Fibroblast of mammary gland (primary cell): ENCODE measurements around the gene TPPP2.

Experiments used
- DNase-seq: peaks from one replicate; pipeline ENCODE4 v3.0.0-alpha.2; 2010; ENCODE audit warnings: low read depth
- H3K4me3 ChIP-seq: 2 replicates; pipeline ENCODE4 v1.5.1; 2011; ENCODE audit warnings: low read depth, mild to moderate bottlenecking, low read length, moderate library complexity; ENCODE audit not compliant: control insufficient read depth
- TF ChIP-seq, protein P1 (sequence below): conservative IDR thresholded peaks from 2 replicates; pipeline ENCODE4 v1.5.1; 2011; ENCODE audit warnings: low read depth, low read length, inconsistent platforms; ENCODE audit not compliant: control insufficient read depth, insufficient read depth

TPPP2 gene

DNA sequence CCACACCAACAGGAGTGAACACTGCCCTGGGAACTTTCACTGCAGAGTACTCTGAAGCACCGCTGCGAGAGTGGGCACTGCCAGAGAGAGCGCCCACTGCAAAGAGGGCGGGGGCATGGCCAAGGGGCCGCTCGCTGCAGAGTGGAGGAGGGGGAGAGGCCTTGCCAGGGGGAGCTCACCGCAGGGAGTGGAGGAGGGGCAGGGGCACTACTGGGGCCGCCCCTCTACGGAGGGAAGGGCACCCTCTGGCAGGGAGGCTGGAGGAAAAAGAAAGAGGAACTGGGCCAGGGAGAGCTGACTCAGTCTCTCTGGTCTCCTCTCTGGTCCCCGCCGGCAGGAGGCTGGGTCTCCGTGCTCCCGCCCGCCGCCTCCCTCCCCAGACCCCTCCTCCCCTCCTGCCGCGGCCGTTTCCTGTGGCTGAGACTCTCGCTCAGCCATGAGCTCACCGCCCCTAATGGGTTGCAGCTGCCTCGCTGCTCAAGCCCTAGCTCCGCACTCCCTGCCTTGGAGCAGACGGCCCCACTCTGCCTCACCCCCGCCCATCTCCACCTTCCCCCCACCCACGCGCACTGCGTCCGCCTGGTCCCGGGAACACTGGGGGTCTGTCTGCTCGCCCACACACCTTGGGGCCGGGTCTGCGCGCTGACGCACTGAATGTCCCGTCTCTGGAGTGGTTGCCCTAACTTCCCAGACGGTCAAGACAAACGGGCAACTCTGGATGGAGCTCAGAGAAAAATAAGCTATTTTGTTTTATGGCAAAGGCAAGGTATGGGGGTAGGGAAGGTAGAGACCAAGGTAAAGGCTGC lies 41.4 kb downstream of the TPPP2 start:
- TF ChIP-seq, protein P1, sequence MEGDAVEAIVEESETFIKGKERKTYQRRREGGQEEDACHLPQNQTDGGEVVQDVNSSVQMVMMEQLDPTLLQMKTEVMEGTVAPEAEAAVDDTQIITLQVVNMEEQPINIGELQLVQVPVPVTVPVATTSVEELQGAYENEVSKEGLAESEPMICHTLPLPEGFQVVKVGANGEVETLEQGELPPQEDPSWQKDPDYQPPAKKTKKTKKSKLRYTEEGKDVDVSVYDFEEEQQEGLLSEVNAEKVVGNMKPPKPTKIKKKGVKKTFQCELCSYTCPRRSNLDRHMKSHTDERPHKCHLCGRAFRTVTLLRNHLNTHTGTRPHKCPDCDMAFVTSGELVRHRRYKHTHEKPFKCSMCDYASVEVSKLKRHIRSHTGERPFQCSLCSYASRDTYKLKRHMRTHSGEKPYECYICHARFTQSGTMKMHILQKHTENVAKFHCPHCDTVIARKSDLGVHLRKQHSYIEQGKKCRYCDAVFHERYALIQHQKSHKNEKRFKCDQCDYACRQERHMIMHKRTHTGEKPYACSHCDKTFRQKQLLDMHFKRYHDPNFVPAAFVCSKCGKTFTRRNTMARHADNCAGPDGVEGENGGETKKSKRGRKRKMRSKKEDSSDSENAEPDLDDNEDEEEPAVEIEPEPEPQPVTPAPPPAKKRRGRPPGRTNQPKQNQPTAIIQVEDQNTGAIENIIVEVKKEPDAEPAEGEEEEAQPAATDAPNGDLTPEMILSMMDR: no peak
- DNase-seq: peak; percentile 95
- peak overlapping the region; percentile 77 for H3K4me3 ChIP-seq

DNA sequence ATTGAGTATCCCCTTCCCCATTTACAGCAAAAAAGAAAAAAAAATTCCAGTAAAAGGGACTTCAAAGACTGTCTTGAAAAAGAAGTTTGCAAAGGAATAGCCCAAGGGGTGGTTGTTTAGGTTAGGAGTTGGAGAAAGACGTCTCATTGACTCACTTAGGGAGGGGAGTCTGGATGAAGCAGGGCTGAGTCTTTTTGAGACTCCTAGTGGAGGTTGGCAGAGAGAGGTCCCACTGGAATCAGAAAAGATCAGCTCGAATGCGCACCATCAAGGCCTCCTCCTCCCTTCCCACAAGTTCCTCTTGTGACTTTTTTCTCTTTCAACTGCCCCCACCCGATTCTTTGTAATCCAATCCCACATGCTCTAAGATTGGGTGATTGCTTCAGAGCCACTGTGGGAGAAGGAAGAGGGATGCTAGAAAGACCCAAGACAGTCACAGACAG lies 42.0 kb downstream of the TPPP2 start:
- H3K4me3 ChIP-seq: peak overlapping the region; percentile 77
- TF ChIP-seq, protein P1: peak; percentile 33
- peak; percentile 96 for DNase-seq

DNA sequence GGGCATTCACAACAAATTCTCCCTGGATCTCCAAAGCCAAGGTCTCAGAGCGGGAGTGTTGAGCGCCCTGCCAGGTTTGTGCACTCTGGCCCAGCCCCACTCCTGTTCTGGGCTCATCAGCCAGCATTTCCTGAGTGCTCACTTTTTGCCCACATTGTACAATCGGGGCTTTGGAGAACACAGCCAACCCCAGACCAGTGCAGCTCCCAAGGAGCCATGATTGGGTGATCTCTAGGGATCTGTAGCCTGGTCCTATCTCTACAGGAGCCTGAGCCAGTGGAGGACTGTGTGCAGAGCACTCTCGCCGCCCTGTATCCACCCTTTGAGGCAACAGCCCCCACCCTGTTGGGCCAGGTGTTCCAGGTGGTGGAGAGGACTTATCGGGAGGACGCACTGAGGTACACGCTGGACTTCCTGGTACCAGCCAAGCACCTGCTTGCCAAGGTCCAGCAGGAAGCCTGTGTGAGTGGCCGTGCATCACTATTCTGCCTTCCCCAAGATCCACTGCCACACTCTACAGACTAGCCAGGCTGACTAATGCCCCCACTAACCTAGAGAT lies 42.8 kb downstream of the TPPP2 start:
- no peak for DNase-seq
- TF ChIP-seq, protein P1: no peak
- no peak overlapping the region for H3K4me3 ChIP-seq

DNA sequence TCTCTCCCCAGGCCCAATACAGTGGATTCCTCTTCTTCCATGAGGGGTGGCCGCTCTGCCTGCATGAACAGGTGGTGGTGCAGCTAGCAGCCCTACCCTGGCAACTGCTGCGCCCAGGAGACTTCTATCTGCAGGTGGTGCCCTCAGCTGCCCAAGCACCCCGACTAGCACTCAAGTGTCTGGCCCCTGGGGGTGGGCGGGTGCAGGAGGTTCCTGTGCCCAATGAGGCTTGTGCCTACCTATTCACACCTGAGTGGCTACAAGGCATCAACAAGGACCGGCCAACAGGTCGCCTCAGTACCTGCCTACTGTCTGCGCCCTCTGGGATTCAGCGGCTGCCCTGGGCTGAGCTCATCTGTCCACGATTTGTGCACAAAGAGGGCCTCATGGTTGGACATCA lies 43.9 kb downstream of the TPPP2 start:
- TF ChIP-seq, protein P1: no peak
- DNase-seq: no peak
- H3K4me3 ChIP-seq: no peak overlapping the region

DNA sequence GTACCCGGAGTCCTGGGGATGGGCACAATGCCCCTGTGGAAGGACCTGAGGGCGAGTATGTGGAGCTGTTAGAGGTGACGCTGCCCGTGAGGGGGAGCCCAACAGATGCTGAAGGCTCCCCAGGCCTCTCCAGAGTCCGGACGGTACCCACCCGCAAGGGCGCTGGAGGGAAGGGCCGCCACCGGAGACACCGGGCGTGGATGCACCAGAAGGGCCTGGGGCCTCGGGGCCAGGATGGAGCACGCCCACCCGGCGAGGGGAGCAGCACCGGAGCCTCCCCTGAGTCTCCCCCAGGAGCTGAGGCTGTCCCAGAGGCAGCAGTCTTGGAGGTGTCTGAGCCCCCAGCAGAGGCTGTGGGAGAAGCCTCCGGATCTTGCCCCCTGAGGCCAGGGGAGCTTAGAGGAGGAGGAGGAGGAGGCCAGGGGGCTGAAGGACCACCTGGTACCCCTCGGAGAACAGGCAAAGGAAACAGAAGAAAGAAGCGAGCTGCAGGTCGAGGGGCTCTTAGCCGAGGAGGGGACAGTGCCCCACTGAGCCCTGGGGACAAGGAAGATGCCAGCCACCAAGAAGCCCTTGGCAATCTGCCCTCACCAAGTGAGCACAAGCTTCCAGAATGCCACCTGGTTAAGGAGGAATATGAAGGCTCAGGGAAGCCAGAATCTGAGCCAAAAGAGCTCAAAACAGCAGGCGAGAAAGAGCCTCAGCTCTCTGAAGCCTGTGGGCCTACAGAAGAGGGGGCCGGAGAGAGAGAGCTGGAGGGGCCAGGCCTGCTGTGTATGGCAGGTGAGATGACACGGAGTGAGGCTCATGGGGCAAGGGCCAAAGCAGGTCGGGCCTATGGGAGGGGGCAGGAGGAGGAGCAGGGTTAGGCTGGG lies 44.6 kb downstream of the TPPP2 start:
- H3K4me3 ChIP-seq: no peak overlapping the region
- DNase-seq: no peak
- TF ChIP-seq, protein P1: no peak

DNA sequence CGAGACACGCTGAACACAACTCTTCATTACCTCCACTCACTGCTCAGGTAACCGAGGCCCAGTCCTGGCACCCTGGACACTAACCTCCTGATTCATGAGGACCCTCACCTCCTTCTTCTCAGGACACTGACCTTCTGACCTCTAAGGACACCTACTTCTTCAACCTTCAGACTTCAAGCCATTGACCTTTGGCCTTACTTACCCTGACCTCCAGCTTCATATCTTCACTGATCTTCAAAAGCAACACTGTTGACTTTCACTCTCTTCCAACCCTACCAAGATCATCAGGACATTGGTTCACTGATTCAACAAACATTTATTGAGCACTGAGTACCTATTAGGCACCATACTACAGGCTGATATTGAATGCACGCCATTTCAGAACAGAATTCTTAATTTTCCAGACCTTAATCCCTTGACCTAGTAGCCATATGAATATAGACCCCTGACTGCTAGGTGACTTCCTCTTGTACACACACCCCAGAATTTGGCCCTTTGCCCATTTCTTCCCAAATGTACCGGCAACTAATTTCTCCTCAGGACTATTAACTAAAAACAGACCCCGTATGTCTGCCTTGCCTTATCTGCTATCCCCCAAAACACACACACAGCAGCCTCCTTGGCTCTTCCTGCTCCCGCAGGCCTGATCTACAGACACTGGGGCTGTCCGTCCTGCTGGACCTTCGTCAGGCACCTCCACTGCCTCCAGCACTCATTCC lies 45.9 kb downstream of the TPPP2 start:
- DNase-seq: no peak
- H3K4me3 ChIP-seq: no peak overlapping the region
- TF ChIP-seq, protein P1: no peak
